Measurements from ENCODE around the gene UBE2Z. TPM values are rescaled to one million over a fixed set of nuclear protein-coding genes. Genes with fewer than 3 reads are reported as not detected.

UBE2Z gene
- total RNA-seq, 6 experiments from 2014 or later, result 19.6 to 30.9 (median 26.3) TPM

DNA sequence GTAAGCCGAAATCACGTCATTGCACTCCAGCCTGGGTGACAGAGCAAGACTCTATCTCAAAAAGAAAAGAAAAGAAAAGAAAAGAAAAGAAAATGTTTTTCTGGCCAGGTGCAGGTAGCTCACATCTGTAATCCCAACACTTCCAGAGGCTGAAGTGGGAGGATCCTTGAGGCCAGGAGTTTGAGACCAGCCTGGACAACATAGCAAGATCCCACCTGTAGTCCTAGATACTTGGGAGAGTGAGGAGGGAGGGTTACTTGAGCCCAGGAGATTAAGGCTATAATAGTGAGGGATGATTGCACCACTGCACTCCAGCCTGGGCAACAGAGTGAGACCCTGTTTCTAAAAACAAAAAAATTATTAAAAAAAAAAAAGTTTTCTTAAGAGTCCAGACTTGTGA lies 18.1 kb upstream of the UBE2Z start:
- DNase-seq (no peak), ATAC-seq (no peak)
- Histone ChIP-seq H3K27me3 (no peaks in the 10 kb centered on the region), H3K27ac (no peak overlapping the region), H3K4me3 (no peak overlapping the region), H3K36me3 (peaks cover 0 to 3% (median 0%) of the 10 kb centered on the region in 4 donors), H3K9me3 (no peaks in the 10 kb centered on the region), H3K4me1 (peaks cover 0 to 17% (median 3%) of the 10 kb centered on the region in 4 donors)
- intact Hi-C loops (cut with DNase I), result no loop called here
- WGBS (ENCODE audit: insufficient coverage, low coverage, low lambda C conversion rate, missing lambda C conversion rate), result 79% methylated on average over 2 of the region's 2 CpGs
- TF ChIP-seq, protein P1, sequence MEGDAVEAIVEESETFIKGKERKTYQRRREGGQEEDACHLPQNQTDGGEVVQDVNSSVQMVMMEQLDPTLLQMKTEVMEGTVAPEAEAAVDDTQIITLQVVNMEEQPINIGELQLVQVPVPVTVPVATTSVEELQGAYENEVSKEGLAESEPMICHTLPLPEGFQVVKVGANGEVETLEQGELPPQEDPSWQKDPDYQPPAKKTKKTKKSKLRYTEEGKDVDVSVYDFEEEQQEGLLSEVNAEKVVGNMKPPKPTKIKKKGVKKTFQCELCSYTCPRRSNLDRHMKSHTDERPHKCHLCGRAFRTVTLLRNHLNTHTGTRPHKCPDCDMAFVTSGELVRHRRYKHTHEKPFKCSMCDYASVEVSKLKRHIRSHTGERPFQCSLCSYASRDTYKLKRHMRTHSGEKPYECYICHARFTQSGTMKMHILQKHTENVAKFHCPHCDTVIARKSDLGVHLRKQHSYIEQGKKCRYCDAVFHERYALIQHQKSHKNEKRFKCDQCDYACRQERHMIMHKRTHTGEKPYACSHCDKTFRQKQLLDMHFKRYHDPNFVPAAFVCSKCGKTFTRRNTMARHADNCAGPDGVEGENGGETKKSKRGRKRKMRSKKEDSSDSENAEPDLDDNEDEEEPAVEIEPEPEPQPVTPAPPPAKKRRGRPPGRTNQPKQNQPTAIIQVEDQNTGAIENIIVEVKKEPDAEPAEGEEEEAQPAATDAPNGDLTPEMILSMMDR (IDR thresholded peaks at IDR 0.05), result no peak
- TF ChIP-seq POLR2A (IDR thresholded peaks at IDR 0.05), result no peak

DNA sequence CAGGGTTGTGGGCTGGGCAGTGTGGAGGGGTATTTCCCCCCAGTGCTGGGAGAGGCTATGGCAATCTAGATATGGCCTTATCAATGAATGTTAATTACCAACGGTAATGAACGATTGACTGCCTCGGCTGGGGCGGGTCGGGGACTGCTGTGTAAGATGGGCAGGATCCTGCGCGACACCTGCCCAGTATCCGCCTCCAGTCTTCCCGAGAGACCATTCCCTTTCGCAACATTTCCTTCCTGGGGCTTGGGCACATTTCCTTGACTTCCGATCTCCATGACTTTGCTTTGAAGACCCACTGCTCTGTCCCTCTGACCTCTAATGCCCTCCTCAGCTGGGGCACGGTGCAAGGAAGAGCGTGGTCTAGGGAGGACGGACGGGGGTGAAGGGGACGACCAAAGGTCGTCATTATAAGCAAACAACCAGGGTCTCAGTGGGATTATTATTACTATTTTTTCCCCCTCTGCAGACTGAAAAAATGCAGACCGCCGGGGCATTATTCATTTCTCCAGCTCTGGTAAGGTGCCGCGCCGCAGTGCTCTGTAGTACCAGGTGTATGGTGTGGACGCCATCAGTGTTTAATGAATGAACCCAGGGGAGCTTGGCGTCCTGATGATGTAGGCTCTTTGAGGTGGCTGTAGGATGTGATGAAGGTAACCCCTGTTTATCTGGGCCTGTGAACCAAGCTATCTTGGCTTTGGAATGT lies 15.1 kb upstream of the UBE2Z start:
- no peak for DNase-seq
- no peak for ATAC-seq
- Histone ChIP-seq H3K36me3 (peaks cover 0 to 12% (median 0%) of the 10 kb centered on the region in 4 donors), H3K27me3 (no peaks in the 10 kb centered on the region), H3K9me3 (no peaks in the 10 kb centered on the region), H3K4me3 (peak overlapping the region; percentile 57 to 83 (median 80)), H3K4me1 (peaks cover 0 to 17% (median 3%) of the 10 kb centered on the region in 4 donors), H3K27ac (peak overlapping the region; percentile 52 to 67 (median 59))
- 2% methylated on average over 16 of the region's 24 CpGs for WGBS (ENCODE audit: insufficient coverage, low coverage, low lambda C conversion rate, missing lambda C conversion rate)
- intact Hi-C loops (cut with DNase I), result no loop called here
- TF ChIP-seq POLR2A (IDR thresholded peaks at IDR 0.05), result no peak
- TF ChIP-seq, protein P1 (IDR thresholded peaks at IDR 0.05), result no peak

DNA sequence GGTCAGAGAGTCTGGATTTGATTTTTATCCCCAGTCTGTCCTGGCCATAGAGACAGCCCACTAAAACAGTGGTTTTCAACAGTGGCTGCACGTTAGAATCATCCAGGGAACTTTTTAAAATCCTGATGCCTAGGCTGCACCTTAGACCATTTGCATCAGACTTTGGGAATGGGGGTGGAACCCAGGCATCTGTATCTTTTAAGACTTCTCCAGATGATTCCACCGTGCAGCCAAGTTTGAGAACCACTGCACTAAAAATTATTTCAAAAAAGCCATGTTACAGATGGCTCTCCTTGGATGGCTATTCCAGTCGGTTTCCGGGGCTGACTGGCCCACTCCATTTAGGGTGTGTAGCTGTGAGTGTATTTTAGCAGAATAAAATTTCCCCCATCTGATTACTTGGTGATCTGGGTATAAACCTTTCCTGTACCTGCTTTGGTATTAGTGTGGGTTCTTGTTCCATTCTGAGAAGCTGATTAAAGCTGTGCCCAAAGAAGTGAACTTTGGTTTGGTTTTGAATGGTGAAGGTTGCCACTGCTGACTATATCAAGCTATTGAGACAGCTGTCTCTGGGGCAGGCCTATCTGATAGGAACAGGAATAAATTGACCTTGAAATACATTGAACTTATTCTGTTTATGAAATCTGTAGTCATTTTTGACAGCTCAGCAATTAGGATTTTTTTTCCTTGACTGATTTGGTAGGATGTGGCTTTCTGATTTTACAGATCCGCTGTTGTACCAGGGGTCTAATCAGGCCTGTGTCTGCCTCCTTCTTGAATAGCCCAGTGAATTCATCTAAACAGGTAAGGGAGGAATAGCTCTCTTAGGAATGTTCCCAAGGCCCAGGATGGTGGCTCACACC lies 14.3 kb upstream of the UBE2Z start:
- Histone ChIP-seq H3K36me3 (peaks cover 0 to 12% (median 0%) of the 10 kb centered on the region in 4 donors), H3K27me3 (no peaks in the 10 kb centered on the region), H3K4me3 (peak overlapping the region in 2 of 3 donors; percentile 80 to 83), H3K4me1 (peaks cover 0 to 17% (median 3%) of the 10 kb centered on the region in 4 donors), H3K9me3 (no peaks in the 10 kb centered on the region), H3K27ac (no peak overlapping the region)
- WGBS (ENCODE audit: insufficient coverage, low coverage, low lambda C conversion rate, missing lambda C conversion rate), result 59% methylated on average over 3 of the region's 5 CpGs
- no peak for ATAC-seq
- DNase-seq, result no peak
- intact Hi-C loops (cut with DNase I), result no loop called here
- TF ChIP-seq, protein P1 (IDR thresholded peaks at IDR 0.05), result no peak
- TF ChIP-seq POLR2A (IDR thresholded peaks at IDR 0.05), result no peak

DNA sequence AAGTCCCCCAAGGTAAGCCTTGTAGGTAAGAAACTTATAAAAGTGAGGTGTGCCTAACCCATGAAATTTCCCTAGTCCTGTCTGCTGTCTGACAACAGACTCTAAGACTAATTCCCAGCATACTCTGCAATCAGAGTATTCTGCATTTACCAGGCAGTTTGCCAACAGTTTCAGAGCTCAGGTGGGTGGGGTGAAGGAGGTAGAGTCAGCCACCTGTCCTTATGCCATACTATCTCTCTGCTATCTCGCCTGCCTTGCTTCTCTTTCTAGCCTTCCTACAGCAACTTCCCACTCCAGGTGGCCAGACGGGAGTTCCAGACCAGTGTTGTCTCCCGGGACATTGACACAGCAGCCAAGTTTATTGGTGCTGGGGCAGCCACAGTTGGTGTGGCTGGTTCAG lies 13.3 kb upstream of the UBE2Z start:
- TF ChIP-seq POLR2A (IDR thresholded peaks at IDR 0.05), result no peak
- TF ChIP-seq, protein P1 (IDR thresholded peaks at IDR 0.05), result no peak
- H3K9me3 ChIP-seq, result no peaks in the 10 kb centered on the region
- intact Hi-C loops (cut with DNase I), result no loop called here
- DNase-seq (no peak), ATAC-seq (no peak)
- no peaks in the 10 kb centered on the region for H3K27me3 ChIP-seq
- no peak overlapping the region for H3K27ac ChIP-seq
- 89% methylated on average over 3 of the region's 3 CpGs for WGBS (ENCODE audit: insufficient coverage, low coverage, low lambda C conversion rate, missing lambda C conversion rate)
- no peak overlapping the region for H3K4me3 ChIP-seq
- H3K36me3 ChIP-seq, result peaks cover 0 to 12% (median 0%) of the 10 kb centered on the region in 4 donors
- peaks cover 0 to 17% (median 3%) of the 10 kb centered on the region in 4 donors for H3K4me1 ChIP-seq

Data from right lobe of liver (tissue), 6 donors.